DND-41 (cell line): ENCODE results near the gene ASAH2.

Experiments
- ATAC-seq: fragments of 200-7000 bp; cut with Tn5 transposase; 3 replicates; pipeline ENCODE4 v1.9.1; 2021; ENCODE audit warnings: low read depth; ENCODE audit not compliant: insufficient read depth
- DNase-seq: peaks from one replicate; pipeline ENCODE4 v3.0.0-alpha.2; 2020
- H2AFZ ChIP-seq: 2 replicates; pipeline ENCODE4 v1.6.0; 2012; ENCODE audit warnings: low read depth, low read length
- H3K27ac ChIP-seq: 2 replicates; pipeline ENCODE4 v1.5.1; 2012; ENCODE audit warnings: low read length, inconsistent platforms
- H3K27me3 ChIP-seq: fragments of 200-600 bp; sonication (generic); 2 replicates; pipeline ENCODE4 v1.6.0; 2012; ENCODE audit warnings: low read length, mild to moderate bottlenecking, inconsistent platforms; ENCODE audit not compliant: insufficient read depth, poor library complexity
- H3K36me3 ChIP-seq: 2 replicates; pipeline ENCODE4 v1.5.1; 2012; ENCODE audit warnings: low read length, inconsistent platforms; ENCODE audit not compliant: insufficient read depth
- H3K4me1 ChIP-seq: 2 replicates; pipeline ENCODE4 v1.5.1; 2012; ENCODE audit warnings: mild to moderate bottlenecking, low read length; ENCODE audit not compliant: insufficient read depth
- H3K4me2 ChIP-seq: 2 replicates; pipeline ENCODE4 v1.6.0; 2012; ENCODE audit warnings: mild to moderate bottlenecking, moderate library complexity, low read length, inconsistent platforms; ENCODE audit not compliant: insufficient read depth
- H3K4me3 ChIP-seq, 2 experiments: fragments of 200-600 bp in 1 of 2; shearing (Covaris generic) in 1 of 2; 2 replicates each; pipeline ENCODE4 v1.5.1; 2012 to 2016; ENCODE audit warnings: inconsistent platforms in 2 of 2, low read length in 2 of 2, mild to moderate bottlenecking in 2 of 2, low read depth in 1 of 2, moderate library complexity in 1 of 2
- H3K79me2 ChIP-seq: 2 replicates; pipeline ENCODE4 v1.6.0; 2012; ENCODE audit warnings: low read length, inconsistent platforms; ENCODE audit not compliant: insufficient read depth
- H3K9ac ChIP-seq: 2 replicates; pipeline ENCODE4 v1.6.0; 2012; ENCODE audit warnings: low read depth, mild to moderate bottlenecking, inconsistent platforms, low read length, moderate library complexity
- H3K9me3 ChIP-seq: 2 replicates; pipeline ENCODE4 v1.5.1; 2012; ENCODE audit warnings: low read length, moderate library complexity, mild to moderate bottlenecking, inconsistent platforms; ENCODE audit not compliant: insufficient read depth, severe bottlenecking
- H4K20me1 ChIP-seq: 2 replicates; pipeline ENCODE4 v1.6.0; 2012; ENCODE audit warnings: low read length; ENCODE audit not compliant: insufficient read depth
- EZH2 ChIP-seq: IDR thresholded peaks from 3 replicates; pipeline ENCODE4 v1.6.1; 2012; ENCODE audit warnings: borderline replicate concordance, low read depth, mild to moderate bottlenecking, moderate library complexity, low read length, inconsistent platforms; ENCODE audit not compliant: severe bottlenecking
- TF ChIP-seq, protein P1 (sequence below): IDR thresholded peaks from 2 replicates; pipeline ENCODE4 v1.5.1; 2012; ENCODE audit warnings: borderline replicate concordance, low read length, moderate library complexity, mild to moderate bottlenecking; ENCODE audit not compliant: poor library complexity, severe bottlenecking; ENCODE audit errors: extremely low read depth

ASAH2 gene

GRCh38 chr10:50221470-50221869 lies 29.8 kb downstream of the ASAH2 start:
- Histone ChIP-seq H3K27me3 (no peaks in the 10 kb centered on the region), H2AFZ (no peak overlapping the region), H3K9ac (no peak overlapping the region), H3K4me2 (no peak overlapping the region), H4K20me1 (no peaks in the 10 kb centered on the region), H3K79me2 (no peaks in the 10 kb centered on the region), H3K36me3 (no peaks in the 10 kb centered on the region), H3K4me3 (no peak overlapping the region), H3K9me3 (no peaks in the 10 kb centered on the region), H3K27ac (no peak overlapping the region), H3K4me1 (no peaks in the 10 kb centered on the region)
- no peak for DNase-seq
- TF ChIP-seq, protein P1, sequence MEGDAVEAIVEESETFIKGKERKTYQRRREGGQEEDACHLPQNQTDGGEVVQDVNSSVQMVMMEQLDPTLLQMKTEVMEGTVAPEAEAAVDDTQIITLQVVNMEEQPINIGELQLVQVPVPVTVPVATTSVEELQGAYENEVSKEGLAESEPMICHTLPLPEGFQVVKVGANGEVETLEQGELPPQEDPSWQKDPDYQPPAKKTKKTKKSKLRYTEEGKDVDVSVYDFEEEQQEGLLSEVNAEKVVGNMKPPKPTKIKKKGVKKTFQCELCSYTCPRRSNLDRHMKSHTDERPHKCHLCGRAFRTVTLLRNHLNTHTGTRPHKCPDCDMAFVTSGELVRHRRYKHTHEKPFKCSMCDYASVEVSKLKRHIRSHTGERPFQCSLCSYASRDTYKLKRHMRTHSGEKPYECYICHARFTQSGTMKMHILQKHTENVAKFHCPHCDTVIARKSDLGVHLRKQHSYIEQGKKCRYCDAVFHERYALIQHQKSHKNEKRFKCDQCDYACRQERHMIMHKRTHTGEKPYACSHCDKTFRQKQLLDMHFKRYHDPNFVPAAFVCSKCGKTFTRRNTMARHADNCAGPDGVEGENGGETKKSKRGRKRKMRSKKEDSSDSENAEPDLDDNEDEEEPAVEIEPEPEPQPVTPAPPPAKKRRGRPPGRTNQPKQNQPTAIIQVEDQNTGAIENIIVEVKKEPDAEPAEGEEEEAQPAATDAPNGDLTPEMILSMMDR: no peak
- ATAC-seq: no peak

DNA sequence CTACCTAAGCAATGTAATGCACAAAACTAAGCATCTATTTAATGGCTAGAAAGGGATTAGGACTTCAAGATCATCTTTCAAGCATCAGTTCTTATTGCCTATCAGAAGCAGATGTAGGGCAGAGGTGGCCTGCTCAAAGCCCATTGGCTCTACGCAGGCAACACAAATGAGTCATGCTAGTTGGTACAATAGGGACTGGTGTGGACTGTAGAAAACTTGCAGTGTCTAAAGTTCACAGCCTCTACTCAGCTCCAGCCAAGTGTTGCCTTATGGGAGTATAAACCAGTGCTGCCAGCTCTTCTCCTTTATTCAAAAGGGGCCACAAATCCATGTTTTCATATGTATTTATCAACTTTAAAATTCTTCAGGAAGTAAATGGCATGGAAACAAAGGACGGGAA lies 31.7 kb downstream of the ASAH2 start:
- H2AFZ ChIP-seq: no peak overlapping the region
- DNase-seq: no peak

GRCh38 chr10:50219200-50219599 lies 32.1 kb downstream of the ASAH2 start:
- no peaks in the 10 kb centered on the region for H3K4me1 ChIP-seq
- no peak overlapping the region for H3K4me3 ChIP-seq
- H3K4me2 ChIP-seq: no peak overlapping the region
- H3K27ac ChIP-seq: no peak overlapping the region
- H3K9ac ChIP-seq: no peak overlapping the region
- H2AFZ ChIP-seq: no peak overlapping the region
- no peaks in the 10 kb centered on the region for H4K20me1 ChIP-seq
- H3K9me3 ChIP-seq: no peaks in the 10 kb centered on the region
- ATAC-seq: no peak
- no peaks in the 10 kb centered on the region for H3K79me2 ChIP-seq
- H3K27me3 ChIP-seq: no peaks in the 10 kb centered on the region
- no peaks in the 10 kb centered on the region for H3K36me3 ChIP-seq
- DNase-seq: no peak
- TF ChIP-seq, protein P1: no peak
- no peak for TF ChIP-seq EZH2

More for the DNA sequence above, 31.7 kb downstream of the ASAH2 start:
- Histone ChIP-seq H3K4me3 (no peak overlapping the region), H3K79me2 (no peaks in the 10 kb centered on the region), H3K27me3 (no peaks in the 10 kb centered on the region), H3K9ac (no peak overlapping the region), H4K20me1 (no peaks in the 10 kb centered on the region), H3K9me3 (no peaks in the 10 kb centered on the region), H3K4me1 (no peaks in the 10 kb centered on the region), H3K36me3 (no peaks in the 10 kb centered on the region), H3K4me2 (no peak overlapping the region), H3K27ac (no peak overlapping the region)
- no peak for ATAC-seq
- TF ChIP-seq EZH2: no peak
- TF ChIP-seq, protein P1: no peak

DNA sequence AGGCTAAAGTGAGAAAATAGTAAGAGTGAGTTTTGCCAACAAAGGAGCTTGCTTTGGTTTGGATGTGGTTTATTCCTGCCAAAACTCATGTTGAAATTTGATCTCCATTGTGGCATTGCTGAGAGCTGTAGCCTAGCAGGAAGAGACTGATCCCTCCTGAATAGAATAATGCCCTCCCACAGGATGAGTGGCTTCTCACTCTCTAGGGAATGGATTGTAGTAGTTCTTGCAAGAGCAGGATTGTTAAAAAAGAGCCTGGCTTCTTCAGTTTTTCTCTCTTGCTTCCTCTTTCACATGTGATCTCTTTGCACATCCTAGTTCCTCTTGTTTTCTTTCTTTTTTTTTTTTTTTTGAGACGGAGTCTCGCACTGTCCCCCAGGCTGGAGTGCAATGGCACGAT lies 34.4 kb downstream of the ASAH2 start:
- Histone ChIP-seq H3K9ac (no peak overlapping the region), H4K20me1 (no peaks in the 10 kb centered on the region), H3K79me2 (no peaks in the 10 kb centered on the region), H3K27ac (no peak overlapping the region), H2AFZ (no peak overlapping the region), H3K27me3 (no peaks in the 10 kb centered on the region), H3K4me2 (no peak overlapping the region), H3K36me3 (no peaks in the 10 kb centered on the region), H3K9me3 (no peaks in the 10 kb centered on the region), H3K4me1 (no peaks in the 10 kb centered on the region), H3K4me3 (no peak overlapping the region)
- ATAC-seq: no peak
- DNase-seq: no peak
- no peak for TF ChIP-seq EZH2
- TF ChIP-seq, protein P1: no peak
